ENCODE measurements around the gene ODAPH.
A peak's percentile ranks its signal among the peaks of the same experiment; 100 is the strongest.
"Not testable (repeated sequence)": the region's sequence is repeated elsewhere in the genome, so short reads cannot be mapped to it uniquely, and the experiment has no call there.

Gene ODAPH, protein sequence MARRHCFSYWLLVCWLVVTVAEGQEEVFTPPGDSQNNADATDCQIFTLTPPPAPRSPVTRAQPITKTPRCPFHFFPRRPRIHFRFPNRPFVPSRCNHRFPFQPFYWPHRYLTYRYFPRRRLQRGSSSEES

DNA sequence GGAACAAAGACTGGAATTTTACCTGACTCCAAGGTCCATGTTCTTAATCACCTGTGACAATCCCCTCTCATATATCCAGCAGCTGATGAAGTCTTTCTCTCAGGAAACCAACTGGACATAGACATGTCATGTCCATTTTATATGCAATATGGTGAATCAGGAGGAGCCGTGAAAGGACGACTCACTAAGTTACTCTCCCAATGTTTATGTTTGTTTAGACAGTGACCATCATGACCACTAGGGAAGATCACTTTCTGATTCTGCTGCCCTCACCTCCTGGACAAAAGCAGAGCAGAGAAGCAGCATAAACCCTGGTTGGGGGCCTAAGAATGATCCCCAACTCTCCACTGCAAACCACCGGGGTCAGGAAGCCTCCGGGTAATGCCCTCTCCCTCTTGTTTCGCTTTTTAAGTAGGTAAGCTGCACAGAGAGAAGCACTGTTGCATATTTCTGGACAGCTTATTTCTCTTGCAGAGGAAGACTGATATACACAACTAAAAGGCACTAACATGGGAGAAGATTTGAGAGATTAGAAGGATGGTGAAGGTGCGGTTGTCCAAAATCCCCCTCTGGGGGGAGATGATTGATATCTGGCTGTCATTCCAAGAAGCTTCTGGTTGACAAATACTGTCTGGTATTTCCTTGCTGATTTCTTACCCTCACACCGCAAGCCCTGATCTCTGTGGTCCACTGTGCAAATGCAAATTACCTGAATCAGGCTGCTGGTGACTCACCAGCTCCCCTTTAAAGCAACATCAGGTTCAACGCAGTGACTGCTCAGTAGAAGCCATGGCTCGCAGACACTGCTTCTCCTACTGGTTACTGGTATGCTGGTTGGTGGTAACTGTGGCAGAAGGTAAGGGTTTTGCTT, at the start of gene ODAPH:
Gene ODAPH (plus strand): TSS at position 773 of the 871 bp plus-strand sequence. CDS start 17 bp downstream, at position 790.
- no peak for DNase-seq

DNA sequence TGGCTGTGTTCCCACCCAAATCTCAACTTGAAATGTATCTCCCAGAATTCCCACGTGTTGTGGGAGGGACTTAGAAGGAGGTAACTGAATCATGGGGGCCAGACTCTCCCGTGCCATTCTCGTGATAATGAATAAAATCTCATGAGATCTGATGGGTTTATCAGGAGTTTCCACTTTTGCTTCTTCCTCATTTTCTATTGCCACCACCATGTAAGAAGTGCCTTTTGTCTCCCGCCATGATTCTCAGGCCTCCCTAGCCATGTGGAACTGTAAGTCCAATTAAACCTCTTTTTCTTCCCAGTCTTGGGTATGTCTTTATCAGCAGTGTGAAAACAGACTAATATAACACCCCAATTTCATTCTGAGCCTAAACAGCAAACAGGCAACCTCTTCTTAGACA, 46.3 kb upstream of the ODAPH start:
- DNase-seq: peak; percentile 44

DNA sequence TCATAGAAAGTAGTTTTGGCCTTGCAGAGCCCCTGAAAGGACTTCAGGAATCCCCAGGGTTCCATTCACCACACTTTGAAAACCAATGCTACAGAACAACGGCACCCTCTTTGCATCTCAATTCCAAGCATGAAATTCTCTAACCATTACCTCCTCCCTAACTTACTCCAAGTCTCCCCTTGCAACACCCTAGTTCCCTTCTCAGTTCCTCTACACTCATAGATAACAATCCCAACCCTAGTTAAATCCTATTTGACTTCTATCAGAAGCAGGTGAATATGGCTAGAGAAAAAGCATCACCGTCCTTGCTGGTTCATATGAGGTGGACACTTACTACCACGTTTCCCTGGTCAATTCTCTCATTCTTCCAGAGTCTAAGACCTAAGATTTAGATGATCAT, 44.0 kb upstream of the ODAPH start:
- no peak for DNase-seq

DNA sequence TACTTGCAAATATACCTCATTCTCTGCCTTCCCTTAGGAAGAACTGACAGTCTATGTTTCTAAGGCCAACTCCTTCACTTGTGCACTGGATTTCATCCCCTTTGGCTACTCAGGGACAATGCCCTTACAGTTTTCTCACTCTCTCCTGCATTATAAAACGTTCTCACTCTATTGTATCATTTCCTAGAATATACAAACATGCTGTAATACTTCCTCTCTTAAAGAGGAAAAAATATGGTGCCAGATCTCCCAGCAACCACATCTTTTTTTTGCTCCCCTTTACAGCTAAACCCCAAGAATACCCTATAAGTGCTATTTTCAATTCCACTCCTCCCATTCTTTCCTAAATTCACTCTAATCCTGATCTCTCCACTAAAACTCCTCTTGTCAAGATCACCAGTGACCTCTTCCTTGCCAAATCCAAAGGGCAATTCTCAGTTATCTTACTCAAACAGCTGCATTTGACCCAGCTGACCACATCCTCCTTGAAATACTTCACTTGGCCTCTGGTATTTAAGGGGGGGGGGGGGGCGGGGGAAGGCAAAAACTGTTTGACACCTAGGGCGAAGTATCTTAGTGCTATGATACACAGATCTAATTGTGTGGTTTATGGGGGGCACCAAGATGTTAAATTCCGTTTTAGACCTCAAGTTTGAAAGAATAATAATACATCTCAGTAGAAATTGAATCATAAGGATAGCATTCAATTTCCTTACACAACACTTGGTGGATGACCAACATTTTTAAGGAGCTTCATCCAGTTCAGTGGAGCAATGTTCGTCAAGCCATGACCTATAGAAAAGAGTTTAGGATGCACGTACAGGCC, 43.3 kb upstream of the ODAPH start:
- peak; percentile 94 for DNase-seq

DNA sequence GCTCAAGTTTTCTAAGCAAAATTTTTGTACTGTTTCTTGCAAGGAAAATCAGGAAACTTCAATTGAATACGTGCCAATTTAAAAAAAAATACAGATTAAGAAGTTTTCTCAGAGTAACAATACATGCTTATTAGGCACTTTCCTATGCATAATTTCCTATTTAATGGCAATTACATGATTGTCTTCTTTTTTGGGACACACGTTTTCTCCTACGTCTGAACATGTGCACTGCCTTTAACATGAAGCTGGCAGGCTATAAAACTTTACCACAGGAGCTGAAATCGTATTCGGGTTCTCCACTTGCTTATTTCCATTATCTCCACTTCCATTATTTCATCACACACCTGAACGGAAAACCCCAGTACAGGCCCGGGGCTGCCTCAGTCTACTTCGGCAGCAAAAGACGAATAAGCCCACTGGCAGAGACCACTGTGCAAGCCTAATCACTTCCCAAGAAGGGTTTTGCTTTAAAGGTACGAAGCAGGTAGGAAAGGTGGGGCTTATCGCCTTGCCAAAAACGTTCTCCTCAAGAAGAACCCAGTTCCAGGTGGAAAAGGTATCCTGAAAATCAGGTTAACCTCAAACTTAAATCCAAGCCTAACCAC, 42.2 kb upstream of the ODAPH start:
- no peak for DNase-seq

DNA sequence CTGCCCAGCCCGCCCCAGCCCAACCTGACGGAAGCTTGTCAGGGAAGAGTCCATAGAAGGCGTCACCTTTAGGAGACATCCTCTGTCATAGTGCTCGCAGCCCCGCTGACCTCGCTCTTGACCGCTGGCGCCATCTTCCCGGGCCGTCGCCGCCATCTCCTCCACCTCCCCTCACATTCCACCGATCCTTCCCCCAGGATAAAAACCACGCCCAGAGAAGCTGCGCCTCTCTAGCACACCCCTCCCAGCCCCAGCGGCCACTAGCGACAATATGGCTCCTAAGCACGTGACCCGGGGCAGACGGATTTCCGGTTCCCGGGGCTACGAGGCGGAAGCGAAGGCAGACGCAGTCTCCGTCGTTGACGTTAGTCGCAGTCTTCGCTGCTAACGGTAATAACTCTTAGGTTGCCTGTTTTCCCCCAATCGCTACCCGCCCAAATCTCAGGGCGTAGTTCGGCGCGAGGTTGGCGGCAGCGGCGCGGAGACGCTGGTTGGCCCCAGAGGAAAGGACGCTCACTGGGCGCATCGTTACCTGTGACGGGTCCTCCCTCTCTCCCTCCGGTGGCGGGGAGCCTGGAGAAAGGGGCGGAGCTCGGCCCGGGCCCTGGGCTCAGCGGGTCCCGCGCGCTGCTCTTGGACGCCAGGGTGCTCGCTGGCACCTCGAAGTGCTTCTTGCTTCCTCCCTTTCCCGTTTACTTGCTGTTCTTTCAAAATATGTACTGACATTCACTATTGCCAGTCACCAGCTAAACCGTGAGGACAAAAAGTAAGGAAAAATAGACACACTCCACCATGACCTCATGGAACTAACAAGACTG, 41.5 kb upstream of the ODAPH start, which contains the start of the genes RCHY1 and THAP6:
Gene RCHY1 (minus strand): TSS at position 273 of the 818 bp plus-strand sequence. CDS start 117 bp downstream, at position 156.
Gene THAP6 (plus strand): TSS at position 343 of the 818 bp plus-strand sequence. CDS start 980 bp downstream, outside the sequence.
- DNase-seq: peak; percentile 97

DNA sequence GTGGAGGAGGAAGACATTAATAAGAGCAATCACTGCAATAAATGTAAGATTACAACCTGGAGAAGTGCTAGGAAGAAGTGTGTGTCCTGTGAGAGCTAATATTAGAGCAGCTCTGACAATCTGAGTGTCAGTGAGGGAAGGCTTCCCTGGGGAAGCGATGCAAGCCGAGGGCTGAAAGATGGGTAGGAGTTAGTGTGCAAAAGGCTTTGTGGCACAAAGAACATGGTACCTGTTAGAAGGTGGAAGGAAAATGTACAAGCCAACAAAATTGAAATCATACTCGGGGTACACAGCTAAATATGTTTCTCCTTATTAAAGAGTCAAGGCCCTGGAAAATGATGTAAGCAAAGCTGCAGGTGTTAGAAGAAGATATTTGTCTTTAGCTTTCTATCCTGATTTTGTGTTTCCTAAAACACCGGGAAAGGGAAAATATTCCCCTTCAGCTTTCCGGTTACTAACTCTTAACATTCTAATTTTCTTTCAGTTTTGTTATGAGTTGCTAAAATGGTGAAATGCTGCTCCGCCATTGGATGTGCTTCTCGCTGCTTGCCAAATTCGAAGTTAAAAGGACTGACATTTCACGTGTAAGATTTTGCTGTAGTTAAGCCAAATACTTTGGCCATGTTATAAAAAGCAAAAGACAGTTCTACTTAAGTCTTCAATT, 40.8 kb upstream of the ODAPH start:
- peak; percentile 35 for DNase-seq

DNA sequence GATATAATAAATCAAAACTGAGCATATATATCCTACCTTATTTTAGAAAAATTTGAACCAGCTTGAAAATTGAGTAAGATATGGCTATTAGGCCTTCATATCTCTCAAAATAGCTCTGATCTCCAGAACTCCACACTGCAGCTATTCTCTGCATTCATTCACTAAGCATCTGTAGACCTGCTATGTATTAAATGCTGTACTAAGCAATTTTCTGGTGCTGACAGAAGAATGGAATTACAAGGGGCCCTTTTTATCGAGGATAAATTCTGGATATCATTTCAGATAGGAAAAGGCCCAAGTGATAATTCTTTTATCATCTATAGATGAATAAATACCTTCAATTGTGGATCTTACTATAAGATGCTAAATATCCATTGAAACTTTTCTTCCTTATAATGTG, 39.7 kb upstream of the ODAPH start:
- no peak for DNase-seq

DNA sequence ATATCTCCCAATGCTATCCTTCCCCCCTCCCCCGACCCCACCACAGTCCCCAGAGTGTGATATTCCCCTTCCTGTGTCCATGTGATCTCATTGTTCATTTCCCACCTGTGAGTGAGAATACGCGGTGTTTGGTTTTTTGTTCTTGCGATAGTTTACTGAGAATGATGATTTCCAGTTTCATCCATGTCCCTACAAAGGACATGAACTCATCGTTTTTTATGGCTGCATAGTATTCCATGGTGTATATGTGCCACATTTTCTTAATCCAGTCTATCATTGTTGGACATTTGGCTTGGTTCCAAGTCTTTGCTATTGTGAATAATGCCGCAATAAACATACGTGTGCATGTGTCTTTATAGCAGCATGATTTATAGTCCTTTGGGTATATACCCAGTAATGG, 36.4 kb upstream of the ODAPH start:
- not testable (repeated sequence) for DNase-seq

DNA sequence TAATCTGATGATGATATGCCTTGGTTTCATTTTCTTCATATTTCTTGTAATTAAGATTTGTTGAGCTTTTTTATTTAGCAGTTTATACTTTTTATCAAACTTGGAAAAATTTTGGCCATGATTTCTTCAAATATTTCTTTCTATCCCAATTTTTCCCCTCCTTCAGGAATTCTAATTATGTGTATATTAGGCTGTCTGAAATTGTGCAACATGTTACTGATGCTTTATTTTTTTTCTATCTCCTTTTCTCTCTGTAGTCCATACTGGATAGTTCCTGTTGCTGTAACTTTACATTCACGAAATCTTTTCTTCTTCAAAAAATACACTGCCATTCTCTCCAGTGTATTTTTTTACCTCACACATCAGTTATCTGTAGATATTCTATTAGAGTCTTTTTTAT, 30.8 kb upstream of the ODAPH start:
- no peak for DNase-seq

DNA sequence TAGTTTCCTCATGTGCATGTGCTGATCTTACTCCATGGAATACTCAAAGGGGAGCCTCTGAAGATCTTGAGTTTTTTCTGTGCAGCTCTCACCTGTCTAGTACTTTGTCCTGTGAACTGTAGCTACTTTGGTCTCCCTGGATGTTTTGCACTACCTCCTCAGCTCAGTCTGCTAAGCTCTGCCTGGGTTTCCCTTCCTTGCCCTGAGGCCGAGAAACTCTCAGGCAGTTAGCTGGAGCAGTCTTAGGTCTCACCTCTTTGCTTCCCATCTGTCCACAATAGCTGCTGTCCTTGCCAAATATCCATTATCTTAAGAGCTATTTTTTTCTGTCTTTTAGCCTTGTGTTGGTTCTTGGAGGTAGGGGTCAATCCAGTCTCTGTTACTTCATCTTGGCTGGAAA, 30.0 kb upstream of the ODAPH start:
- DNase-seq: no peak

DNA sequence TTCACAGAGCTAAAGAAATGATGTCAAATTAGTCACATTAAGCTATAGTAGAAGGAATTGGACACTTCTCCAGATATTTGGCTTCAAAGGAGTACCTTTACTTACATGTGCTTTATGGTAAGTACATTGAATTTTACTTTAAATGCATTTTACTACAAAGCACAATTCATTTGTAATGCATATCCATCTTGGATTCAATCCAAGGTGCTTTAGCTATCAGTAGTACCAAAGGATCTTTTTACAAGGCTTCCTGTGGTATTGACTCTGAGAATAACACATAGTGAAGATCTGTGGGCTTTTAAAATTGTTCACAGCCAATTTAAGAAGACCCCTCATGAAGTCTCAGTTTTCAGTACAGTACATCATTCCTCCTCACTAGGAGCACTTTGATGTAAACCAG, 28.4 kb upstream of the ODAPH start:
- DNase-seq: no peak

DNA sequence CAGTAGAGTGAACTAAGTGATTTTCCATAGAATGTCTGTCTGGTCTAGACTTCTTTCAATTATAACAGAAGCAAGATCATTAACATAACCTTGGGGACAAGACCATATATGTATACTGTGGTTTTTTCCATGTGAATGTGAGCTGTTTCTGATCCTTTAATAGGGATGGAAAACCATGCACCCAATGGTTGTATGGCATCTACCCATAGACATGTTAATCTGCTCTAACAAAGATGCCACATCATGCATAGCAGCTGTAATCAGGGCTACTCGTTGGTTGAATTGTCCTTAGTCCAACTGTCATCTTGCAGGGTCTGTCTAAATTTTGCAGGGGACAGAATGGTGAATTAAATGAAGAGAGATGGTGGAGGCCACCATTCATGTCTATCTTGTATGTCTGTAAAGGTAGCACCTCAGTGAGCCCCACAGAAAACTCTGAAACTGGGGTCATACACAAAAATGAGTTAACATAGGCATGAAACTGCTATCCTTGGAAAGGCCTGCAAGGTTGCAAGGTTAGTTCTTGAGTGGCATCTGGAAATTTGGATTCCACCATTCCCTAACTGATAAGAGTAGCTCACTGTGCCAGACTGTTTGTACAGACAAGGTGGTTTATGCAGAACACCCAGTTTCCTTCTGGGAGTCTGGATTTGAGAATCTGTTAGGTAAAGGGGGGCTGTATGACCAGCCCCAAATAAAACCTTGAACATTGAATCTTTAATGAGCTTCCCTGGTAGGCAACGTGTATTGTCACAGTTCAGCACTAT, 25.1 kb upstream of the ODAPH start:
- no peak for DNase-seq

DNA sequence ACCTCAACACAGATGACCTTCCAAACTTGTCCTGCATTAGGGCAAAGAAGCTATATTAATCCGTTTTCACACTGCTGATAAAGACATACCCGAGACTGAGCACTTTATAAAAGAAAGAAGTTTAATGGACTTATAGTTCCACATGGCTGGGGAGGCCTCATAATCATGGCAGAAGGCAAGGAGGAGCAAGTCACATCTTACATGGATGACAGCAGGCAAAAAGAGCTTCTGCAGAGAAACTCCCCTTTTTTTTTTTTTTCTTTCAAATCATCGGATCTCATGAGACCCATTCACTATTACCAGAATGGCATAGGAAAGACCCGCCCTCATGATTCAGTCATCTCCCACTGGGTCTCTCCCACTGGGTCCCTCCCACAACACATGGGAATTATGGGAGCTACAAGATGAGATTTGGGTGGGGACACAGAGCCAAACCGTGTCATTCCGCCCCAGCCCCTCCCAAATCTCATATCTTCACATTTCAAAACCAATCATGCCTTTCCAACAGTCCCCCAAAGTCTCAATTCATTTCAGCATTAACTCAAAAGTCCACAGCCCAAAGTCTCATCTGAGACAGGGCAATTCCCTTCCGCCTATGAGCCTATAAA, 24.2 kb upstream of the ODAPH start:
- not testable (repeated sequence) for DNase-seq

DNA sequence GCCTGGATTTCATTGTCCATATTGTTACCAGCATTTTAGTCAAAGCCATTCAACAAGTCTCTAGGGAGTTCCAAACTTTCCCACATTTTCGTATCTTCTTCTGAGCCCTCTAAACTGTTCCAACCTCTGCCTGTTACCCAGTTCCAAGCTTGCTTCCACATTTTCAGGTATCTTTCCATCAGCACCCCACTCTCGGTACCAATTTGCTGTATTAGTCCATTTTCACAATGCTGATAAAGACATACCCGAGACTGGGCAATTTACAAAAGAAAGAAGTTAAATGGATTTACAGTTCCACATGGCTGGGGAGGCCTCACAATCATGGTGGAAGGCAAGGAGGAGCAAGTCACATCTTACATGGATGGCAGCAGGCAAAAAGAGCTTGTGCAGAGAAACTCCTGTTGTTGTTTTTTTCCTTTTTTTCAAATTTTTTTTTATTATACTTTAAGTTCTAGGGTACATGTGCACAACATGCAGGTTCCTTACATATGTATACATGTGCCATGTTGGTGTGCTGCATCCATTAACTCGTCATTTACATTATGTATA, 22.5 kb upstream of the ODAPH start:
- not testable (repeated sequence) for DNase-seq

DNA sequence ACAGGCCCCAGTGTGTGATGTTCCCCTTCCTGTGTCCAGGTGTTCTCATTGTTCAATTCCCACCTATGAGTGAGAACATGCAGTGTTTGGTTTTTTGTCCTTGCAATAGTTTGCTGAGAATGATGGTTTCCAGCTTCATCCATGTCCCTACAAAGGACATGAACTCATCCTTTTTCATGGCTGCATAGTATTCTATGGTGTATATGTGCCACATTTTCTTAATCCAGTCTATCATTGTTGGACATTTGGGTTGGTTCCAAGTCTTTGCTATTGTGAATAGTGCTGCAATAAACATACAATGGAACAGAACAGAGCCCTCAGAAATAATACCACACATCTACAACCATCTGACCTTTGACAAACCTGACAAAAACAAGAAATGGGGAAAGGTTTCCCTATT, 21.9 kb upstream of the ODAPH start:
- DNase-seq: not testable (repeated sequence)

DNA sequence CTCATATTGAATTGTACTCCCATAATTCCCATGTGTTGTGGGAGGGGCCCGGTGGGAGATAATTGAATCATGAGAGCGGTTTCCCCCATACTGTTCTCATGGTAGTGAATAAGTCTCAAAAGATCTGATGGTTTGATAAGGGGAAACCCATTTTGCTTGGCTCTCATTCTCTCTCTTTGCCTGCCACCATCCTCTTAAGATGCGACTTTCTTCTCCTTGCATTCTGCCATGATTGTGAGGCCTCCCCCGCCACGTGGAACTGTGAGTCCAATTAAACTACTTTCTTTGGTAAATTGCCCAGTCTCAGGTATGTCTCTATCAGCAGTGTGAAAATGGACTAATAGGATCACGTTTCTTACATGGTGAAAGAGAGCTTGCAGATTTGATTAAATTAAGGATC, 18.6 kb upstream of the ODAPH start:
- not testable (repeated sequence) for DNase-seq

DNA sequence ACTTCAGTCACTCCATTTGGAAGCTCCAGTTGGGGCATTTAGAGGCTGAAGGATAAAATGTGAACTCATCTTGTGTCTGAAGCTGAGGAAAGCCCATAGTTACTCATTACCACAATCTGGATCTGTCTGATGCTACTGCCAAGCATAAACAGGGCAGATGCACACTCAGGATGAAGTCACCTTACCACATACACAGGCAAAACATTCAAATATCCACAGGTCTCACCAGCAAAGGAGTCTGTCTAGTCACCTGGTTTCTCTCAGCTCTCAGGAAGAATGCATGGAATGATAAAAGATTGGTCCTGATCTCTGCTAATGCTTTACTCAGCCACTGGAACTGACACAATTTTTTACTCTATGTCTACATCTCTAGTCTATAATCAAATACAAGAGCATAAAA, 13.0 kb upstream of the ODAPH start:
- DNase-seq: no peak

DNA sequence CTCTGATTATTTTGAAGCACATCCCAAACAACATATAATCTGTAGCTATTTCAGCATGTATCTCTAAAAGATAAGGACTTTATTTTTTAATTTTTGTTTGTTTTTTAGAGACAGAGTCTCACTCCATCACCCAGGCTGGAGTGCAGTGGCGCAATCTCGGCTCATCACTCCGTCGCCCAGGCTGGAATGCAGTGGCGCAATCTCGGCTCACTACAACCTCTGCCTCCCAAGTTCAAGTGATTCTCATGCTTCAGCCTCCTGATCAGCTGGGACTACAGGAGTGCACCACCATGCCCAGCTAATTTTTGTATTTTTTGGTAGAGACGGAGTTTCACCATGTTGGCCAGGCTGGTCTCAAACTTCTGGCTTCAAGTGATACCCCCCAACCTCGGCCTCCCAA, 11.6 kb upstream of the ODAPH start:
- DNase-seq: not testable (repeated sequence)

DNA sequence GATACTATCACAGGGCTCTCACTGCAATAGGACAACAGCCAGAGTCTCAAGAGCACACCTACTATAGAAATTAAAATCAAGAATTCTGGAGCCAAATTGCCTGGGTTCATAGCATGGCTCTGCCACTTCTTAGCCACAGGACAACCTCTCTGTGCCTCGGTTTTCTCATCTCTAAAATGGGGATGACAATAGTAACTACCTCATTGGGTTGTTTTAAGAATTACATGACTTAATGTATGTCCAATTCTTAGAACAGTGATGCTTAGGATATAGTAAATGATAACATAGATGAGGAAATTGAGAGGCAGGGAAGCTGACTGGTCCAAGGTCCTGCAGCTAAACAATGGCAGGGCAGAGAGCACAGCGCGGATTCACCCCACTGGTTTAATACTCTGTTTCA, 11.0 kb upstream of the ODAPH start:
- no peak for DNase-seq
